Measurements from ENCODE around the gene RGPD6.
"Not testable (repeated sequence)": the region's sequence is repeated elsewhere in the genome, so short reads cannot be mapped to it uniquely, and the experiment has no call there.

RGPD6 gene

GRCh38 chr2:110576763-110577416, at the start of gene RGPD6:
RGPD6 (minus strand) TSS chr2:110577222; CDS start chr2:110577024, 198 bp downstream.
- CTCF ChIA-PET; DNase-seq (ENCODE audit: low read depth, low spot score); H3K4me3 ChIP-seq (ENCODE audit: low read depth, low read length); POLR2A ChIA-PET: not testable (repeated sequence)

DNA sequence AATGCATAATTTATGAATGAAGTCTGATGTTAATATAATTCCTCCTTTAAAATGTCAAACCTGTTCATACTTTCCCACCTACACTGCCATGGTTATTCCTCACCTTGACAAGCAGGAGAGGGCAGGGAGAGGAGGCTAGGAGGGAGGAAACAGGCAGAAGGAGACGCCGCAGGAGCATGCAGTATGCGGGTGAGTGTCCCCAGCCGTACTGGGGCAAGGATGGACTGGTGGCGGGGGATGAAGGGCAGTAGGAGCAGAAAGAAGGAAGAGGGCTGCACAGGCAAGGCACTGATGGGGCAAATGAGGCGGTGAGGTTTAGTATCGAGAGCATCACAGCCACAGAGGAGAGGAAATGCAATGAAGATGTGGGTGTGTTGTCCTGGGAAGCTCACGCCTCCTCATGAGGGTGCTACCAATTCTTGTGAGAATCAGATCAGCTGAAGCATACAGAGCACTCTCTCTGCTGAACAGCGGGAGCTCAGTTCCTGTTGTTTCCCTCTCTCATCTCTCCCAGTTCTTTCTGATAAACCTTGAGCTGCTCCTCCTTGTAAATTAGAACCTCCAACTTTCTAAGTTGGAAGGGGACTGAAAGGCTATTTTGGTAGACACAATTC, 42.4 kb upstream of the RGPD6 start:
- CTCF ChIA-PET, POLR2A ChIA-PET: not testable (repeated sequence)

DNA sequence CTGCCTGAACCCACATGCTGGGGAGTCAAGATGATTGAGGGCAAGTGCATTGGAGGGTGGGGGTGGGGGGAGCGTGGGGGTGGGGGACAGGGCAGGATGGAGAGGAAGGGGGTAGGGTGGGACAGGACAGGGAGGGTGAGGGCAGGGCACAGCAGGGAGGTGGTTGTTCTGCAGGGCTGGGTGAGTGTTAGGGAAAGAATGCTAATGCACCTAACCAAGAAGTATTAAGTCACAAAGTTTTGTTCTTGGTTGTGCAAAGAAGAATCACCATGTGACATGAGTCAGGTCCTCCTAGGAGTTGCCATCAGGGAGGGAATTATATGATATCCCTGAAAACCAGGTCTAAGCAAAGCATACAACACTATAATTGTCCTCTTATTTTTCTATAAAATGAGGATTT, 36.9 kb upstream of the RGPD6 start:
- CTCF ChIA-PET; H3K4me3 ChIP-seq (ENCODE audit: low read depth, low read length); DNase-seq (ENCODE audit: low read depth, low spot score); POLR2A ChIA-PET: not testable (repeated sequence)

More for the DNA sequence above, 42.4 kb upstream of the RGPD6 start:
- not testable (repeated sequence) for H3K4me3 ChIP-seq (ENCODE audit: low read depth, low read length); DNase-seq (ENCODE audit: low read depth, low spot score)

GRCh38 chr2:110610613-110611250, 33.7 kb upstream of the RGPD6 start:
- DNase-seq (ENCODE audit: low read depth, low spot score); CTCF ChIA-PET; POLR2A ChIA-PET; H3K4me3 ChIP-seq (ENCODE audit: low read depth, low read length): not testable (repeated sequence)

DNA sequence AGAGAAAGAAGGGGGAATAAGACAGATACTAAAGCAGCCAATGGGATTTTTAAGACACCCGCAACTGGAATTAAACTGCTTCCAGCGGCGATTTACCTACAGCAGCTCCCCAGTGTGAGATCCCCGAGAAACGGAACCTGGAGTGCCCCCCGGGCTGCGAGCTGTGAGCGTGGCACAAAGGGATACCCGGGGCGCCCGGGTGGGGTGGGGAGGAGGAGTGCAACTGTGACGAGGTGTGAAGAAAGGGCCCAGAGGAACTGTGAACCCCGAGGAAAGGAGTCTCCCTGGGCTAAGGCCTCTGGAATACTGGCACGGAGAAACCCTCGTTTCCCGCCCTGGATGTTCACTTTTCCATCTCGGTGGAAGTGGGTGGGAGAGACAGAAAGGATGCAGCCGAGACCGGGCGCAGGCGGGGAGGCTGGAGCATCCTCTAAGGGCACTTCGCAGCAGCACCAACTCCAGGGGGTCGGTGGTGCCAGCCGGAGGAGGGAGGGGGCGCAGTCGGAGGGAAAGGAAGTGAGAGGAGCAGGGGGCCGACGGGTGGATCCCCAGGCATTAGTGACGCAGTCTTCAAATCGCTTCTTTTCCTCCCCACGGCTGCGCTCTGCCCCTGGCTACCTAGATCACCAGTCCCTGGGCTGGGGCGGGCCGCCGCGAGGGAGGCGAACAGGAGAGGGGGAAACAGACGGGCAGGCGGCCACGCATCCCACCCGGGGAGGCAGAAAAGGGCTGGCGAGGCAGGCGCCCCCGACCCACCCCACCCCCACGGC, 33.0 kb upstream of the RGPD6 start:
- H3K4me3 ChIP-seq (ENCODE audit: low read depth, low read length); CTCF ChIA-PET; POLR2A ChIA-PET; DNase-seq (ENCODE audit: low read depth, low spot score): not testable (repeated sequence)

DNA sequence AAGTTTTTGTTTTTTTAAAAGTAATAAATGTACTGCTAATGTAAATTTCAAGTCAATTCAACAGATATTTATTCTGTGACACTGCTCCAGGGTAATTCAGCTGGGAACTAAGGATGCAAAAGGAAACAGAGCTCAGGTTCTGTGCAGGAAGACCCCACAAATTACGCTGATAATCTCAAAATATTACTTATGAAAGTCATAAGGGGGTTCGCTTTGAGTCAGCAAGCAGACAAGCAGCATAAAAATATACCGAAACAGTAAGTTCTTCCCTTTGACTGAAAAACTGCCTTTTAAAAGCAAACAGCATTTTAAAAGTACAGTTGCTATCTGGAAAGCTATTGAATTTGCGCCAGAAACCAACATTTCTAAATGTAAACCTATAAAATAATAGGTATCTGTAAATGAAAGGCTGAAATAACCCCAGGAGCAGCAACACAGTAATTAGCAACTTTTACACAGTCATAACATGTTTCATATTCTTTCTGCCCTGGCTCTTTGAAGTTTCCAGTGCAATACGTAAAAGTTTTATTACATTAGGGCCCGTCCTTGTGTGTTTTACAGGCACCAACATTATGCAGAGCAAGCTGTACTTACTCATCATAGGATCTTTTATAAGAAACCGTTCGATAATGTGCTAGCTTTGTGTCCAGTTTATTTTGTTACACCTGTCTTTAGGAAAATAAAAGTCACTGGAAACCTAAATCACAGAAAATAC, 31.9 kb upstream of the RGPD6 start:
- CTCF ChIA-PET; POLR2A ChIA-PET; DNase-seq (ENCODE audit: low read depth, low spot score); H3K4me3 ChIP-seq (ENCODE audit: low read depth, low read length): not testable (repeated sequence)

- H3K4me3 ChIP-seq (ENCODE audit: low read depth, low read length); DNase-seq (ENCODE audit: low read depth, low spot score); POLR2A ChIA-PET; CTCF ChIA-PET: not testable (repeated sequence)
Observed at GRCh38 chr2:110605057-110605456, 28.0 kb upstream of the RGPD6 start.

DNA sequence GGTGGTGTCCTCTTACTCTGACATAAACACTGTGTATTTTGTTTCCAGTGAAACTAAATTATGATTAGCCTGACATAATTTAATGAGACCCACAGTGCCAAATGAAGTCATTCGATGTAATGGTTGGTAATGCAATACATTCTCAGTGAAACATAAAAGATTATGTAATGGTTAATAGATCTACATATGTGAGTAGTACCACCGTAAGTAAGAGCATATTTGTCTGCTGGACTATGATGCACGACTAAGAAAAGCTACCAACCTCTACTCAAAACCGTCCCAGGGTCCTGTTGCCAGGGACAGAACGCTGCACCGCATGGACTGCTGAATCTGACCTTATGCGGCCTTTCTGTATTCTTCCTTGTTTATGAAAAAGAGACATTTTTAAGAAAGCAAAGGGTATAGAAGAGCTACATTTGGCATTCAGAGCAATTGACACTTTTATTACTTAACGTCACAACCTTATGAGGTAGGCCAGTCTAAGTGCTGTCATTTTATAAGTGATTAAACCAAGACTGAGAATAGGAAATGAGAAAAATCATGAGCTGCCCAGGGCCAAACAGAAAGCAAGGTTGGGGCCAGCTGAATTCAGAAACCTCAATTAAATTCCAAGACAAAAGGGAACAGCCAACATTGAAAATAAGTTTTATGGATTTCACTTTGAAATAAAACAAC, 27.0 kb upstream of the RGPD6 start:
- H3K4me3 ChIP-seq (ENCODE audit: low read depth, low read length); POLR2A ChIA-PET; CTCF ChIA-PET; DNase-seq (ENCODE audit: low read depth, low spot score): not testable (repeated sequence)

- CTCF ChIA-PET; POLR2A ChIA-PET; H3K4me3 ChIP-seq (ENCODE audit: low read depth, low read length); DNase-seq (ENCODE audit: low read depth, low spot score): not testable (repeated sequence)
Observed at GRCh38 chr2:110602139-110602538, 25.1 kb upstream of the RGPD6 start.

DNA sequence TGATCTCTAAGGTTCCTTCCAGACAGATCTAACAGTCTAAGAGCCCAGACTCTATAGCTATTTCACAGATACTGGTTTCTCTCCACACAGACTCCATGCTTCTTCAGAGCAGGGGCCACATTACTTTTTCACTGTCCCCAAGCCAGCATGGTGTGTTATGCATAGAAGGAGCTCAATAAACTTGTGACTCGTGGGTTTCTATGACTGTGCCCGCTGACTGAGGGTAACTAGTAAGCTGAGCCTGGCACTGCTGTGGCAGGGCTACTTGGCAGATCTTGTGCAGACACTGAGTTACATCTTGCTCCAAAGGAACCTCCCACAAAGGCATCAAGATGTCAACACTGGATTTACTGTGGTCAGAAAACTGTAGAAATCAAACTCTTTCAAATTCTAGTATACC, 15.0 kb upstream of the RGPD6 start:
- CTCF ChIA-PET; POLR2A ChIA-PET; H3K4me3 ChIP-seq (ENCODE audit: low read depth, low read length); DNase-seq (ENCODE audit: low read depth, low spot score): not testable (repeated sequence)

DNA sequence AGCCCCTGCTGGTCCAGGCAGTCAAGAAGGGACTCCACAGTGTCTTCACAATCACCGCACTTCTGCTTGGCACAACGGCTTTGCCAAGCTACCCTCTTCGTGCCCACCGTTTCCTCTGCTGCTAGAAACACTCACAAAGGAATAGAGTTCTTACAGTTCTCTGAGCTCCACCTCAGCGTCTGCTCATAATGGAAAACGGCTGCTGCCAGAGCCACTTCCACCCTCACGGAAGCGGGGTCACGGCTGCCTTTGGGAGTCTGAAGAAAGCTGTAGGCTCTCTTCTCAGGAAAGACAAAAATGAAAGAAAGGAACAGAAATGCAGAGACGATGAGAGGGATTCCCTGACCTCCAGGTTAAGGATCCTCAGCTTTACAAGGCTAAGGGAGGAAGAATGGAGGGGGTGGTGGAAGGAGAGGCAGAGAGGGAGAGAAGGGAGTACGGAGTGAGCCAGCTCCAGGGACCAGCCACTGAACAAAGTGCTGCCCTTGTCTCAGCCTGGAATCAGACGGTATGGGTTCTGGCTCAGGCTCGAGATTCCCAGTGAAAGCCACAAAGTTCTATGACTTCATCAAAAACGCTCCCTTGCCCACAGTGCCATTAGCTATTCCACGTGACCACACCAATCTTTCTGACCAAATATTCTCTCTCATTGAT, 12.8 kb upstream of the RGPD6 start:
- CTCF ChIA-PET; POLR2A ChIA-PET; H3K4me3 ChIP-seq (ENCODE audit: low read depth, low read length); DNase-seq (ENCODE audit: low read depth, low spot score): not testable (repeated sequence)

DNA sequence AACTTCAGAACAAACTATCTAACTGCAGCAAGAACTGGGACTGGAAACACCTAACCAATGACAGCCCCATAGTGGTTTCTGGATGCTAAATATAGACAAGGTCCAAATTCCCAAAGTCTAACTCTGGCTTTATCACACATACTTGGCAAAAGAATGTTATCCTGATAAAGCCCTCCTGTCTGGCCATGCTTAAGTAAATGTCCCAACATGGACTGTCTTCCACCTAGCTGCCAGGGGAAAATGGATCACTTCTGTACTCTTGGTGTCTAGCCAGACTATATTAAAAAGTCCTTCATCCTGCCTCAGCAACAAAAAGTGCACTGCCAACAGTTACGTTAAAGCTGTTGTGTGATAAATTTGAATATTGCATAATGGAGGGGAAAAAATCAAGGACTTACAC, 11.5 kb upstream of the RGPD6 start:
- DNase-seq (ENCODE audit: low read depth, low spot score); H3K4me3 ChIP-seq (ENCODE audit: low read depth, low read length); POLR2A ChIA-PET; CTCF ChIA-PET: not testable (repeated sequence)

DNA sequence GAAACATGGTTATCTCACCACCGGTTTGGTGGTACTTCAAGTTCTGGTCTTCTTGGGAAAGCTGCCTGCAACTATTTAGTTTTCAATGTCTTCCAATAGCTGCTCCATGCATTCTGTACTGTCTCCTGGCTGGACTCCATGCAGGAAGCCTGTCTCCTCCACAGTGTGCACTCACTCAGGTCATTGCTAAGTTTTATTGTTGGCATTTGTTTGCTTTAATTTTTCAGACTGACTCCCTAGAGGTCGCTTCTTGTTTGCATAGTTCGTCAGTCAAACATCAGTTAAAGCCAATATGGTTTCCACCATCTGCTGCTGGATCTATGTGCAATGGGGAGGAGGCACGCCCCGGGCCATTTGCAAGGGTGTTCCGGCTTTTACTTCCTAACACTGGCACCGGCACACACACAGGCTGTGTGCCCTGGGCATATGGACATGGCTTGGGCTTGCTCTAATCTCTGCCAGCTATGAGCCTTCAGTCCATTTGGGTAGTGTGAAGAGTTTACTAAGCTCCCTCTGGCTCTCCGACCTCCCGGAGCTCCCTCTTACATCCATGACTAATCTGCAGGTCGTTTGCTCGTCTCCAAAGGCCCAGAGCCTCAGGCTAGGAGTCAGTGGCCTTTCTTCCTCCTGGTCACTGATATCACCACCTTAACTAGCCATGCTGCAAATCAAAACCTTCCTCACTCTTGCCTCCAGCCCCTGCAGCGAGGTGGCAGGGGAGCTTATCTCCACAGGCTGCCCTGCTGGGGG, 2.4 kb upstream of the RGPD6 start:
- H3K4me3 ChIP-seq (ENCODE audit: low read depth, low read length); CTCF ChIA-PET; DNase-seq (ENCODE audit: low read depth, low spot score); POLR2A ChIA-PET: not testable (repeated sequence)

DNA sequence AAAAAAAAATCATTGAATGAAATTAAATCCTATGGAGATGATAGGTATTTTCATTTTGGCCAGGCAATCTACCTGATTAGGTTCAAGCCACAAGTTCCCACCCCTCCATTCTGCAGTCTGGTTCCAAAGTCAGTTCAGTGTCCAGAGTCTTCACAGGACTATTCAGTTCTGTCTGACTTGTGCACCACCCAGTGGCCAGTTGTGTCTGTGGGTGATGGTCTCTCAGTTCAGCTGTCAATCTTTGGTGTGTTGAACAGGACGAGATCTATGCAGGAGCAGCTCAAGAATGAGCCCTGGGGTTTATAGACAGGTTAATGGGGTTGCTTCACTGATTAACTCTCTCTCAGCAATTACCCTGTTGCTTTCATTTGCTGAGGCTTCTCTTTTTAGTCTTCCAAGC, 1.4 kb upstream of the RGPD6 start:
- H3K4me3 ChIP-seq (ENCODE audit: low read depth, low read length); DNase-seq (ENCODE audit: low read depth, low spot score); POLR2A ChIA-PET; CTCF ChIA-PET: not testable (repeated sequence)

GRCh38 chr2:110499755-110500377, 77.2 kb downstream of the RGPD6 start:
- POLR2A ChIA-PET; DNase-seq (ENCODE audit: low read depth, low spot score); CTCF ChIA-PET; H3K4me3 ChIP-seq (ENCODE audit: low read depth, low read length): not testable (repeated sequence)
